Testis (tissue), 2 donors: ENCODE results near the gene C1orf198.

ENCODE experiments used
- POLR2A ChIP-seq: fragments of 450-650 bp; IDR thresholded peaks from one replicate; pipeline ENCODE4 v1.6.1; 2017; ENCODE audit warnings: antibody characterized with exemption, mild to moderate bottlenecking, moderate library complexity
- TF ChIP-seq, protein P1 (sequence below), 3 experiments: fragments of 450-650 bp in 2 of 3; fragments of 200-600 bp in 1 of 3; sonication (generic) in 1 of 3; IDR thresholded peaks; one replicate each; pipeline ENCODE4 v1.5.1; 2016 to 2019; ENCODE audit warnings: antibody characterized with exemption in 3 of 3, mild to moderate bottlenecking in 2 of 3, moderate library complexity in 1 of 3

DNA sequence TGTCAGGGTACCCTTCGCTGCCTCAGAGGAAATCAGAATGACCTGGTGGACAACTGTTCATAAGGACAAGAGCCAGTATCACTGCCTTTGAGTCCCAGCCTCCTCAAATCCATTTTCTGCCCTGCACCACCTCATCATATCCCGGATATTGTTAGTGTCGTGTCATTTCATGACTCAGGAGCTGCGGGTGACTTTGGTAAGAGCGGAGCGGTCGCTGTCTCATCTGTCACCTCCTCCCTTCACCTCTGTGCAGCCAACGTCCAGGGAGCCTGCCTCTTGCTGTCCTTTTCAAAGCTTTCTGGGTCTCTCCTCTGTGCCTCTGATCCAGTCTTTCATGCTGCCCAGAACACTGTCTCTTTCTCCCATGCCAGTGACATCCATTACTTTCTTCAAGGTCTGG is 7.0 kb upstream of the C1orf198 start:
- TF ChIP-seq, protein P1, sequence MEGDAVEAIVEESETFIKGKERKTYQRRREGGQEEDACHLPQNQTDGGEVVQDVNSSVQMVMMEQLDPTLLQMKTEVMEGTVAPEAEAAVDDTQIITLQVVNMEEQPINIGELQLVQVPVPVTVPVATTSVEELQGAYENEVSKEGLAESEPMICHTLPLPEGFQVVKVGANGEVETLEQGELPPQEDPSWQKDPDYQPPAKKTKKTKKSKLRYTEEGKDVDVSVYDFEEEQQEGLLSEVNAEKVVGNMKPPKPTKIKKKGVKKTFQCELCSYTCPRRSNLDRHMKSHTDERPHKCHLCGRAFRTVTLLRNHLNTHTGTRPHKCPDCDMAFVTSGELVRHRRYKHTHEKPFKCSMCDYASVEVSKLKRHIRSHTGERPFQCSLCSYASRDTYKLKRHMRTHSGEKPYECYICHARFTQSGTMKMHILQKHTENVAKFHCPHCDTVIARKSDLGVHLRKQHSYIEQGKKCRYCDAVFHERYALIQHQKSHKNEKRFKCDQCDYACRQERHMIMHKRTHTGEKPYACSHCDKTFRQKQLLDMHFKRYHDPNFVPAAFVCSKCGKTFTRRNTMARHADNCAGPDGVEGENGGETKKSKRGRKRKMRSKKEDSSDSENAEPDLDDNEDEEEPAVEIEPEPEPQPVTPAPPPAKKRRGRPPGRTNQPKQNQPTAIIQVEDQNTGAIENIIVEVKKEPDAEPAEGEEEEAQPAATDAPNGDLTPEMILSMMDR (IDR thresholded peaks at IDR 0.05) = no peak
- no peak for TF ChIP-seq POLR2A
